ENCODE measurements around the gene MDH2.
"Not testable (repeated sequence)": the region's sequence is repeated elsewhere in the genome, so short reads cannot be mapped to it uniquely, and the experiment has no call there.

MDH2 gene

DNA sequence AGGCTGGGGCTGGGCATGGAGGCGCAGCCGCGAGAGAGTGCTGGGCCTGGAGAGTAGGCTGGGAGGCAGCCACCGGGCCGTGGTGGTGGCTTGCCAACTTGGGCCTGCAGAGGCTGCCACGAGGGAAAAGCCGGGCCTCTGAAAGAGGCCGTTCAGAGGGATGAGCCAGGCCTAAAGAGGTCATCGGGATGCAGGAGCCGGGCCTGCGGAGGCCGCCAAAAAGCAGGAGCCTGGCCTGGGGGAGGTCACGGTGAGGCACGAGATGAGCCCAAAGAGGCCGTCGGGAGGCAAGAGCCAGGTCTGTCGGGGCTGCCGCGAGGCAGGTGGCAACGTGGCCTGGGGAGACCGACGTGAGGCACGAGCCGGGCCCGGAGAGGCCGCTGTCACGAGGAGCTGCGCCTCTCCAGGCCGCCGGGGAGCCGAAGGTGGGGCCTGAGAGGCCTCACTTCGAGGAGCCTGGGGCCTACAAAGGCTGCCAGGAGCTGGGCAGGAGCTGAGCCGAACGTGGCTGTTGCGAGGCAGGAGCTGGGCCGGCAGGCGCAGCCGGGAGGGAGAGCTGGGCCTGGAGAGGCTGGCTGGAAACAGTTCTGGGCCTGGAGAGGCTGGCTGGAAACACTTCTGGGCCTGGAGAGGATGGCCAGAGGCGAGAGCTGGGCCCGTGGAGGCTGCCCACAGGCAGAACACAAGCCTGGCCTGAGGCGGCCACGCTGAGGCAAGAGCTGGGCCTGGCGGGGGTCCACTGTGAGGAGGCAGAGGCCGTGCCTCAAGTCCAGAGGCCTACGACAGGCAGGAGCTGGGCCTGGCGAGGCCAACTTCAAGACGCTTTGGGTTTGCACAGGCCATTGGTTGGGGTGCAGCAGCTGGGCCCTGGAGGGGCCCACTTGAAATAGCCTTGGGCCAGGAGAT, 24.6 kb downstream of the MDH2 start:
- no peak for DNase-seq (ENCODE audit: low spot score)

DNA sequence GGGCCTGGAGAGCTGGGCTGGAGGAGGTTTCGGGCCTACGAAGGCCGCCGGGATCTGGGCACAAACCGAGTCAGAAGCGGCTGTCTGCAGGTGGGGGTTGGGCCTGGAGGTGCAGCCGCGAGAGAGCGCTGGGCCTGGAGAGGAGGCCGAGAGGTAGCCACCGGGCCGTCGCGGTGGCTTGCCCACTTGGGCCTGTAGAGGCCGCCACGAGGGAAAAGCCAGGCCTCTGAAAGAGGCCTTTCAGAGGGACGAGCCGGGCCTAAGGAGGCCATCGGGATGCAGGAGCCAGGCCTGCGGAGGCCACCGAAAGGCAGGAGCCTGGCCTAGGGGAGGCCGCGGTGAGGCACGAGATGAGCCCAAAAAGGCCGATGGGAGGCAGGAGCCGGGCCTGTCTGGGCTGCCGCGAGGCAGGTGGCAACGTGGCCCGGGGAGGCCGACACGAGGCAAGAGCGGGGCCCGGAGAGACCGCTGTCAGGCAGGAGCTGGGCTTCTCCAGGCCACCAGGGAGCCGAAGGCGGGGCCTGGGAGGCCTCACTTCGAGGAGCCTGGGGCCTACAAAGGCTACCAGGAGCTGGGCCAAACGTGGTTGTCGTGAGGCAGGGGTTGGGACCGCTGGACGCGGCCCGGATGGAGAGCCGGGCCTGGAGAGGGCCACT, 25.6 kb downstream of the MDH2 start:
- DNase-seq (ENCODE audit: low spot score) = no peak

DNA sequence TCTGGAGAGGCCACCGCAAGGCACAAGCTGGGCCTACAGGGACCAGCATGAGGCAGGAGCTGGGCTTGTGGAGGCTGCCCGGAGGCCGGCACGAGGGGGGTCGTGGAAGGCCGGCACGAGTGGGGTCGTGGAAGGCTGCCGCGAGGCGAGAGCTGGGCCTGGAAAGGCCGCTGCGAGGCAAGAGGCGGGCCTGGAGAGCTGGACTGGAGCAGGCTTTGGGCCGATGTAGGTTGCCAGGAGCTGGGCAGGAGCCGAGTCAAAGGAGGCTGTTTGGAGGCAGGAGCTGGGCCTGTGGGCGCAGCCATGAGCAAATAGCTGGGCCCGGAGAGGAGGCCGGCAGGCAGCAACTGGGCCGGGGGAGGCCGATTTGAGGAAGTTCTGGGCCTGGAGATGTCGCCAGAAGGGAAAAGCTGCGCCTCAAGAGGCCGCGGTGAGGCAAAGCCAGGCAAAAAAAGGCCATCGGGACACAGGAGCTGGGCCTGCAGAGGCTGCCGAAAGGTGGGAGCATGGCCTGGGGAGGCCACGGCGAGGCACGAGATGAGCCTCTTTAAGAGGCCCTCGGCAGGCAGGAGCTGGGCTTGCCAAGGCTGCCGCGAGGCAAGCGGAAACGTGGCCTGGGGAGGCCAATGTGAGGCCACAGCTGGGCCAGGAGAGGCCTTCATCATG, 26.5 kb downstream of the MDH2 start:
- DNase-seq (ENCODE audit: low spot score) = no peak

DNA sequence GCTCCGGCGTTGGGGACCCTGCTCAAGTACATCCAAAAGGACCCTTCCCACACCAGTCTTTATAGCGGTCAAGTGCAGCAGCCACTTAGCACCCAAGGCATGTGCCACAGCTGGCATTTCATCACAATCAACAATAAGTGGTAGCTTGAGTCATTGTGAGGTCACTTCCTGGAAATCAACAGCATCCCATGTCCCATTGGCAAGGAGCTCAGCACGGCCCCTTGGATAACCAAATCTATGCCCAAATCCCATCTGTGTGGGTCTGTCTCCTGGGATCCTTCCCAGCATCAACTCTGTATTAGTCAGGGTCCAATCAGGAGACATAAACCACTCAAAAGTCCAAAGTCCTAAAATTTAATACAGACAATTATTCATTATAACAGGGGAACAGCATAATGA, 27.1 kb downstream of the MDH2 start:
- no peak for DNase-seq (ENCODE audit: low spot score)

DNA sequence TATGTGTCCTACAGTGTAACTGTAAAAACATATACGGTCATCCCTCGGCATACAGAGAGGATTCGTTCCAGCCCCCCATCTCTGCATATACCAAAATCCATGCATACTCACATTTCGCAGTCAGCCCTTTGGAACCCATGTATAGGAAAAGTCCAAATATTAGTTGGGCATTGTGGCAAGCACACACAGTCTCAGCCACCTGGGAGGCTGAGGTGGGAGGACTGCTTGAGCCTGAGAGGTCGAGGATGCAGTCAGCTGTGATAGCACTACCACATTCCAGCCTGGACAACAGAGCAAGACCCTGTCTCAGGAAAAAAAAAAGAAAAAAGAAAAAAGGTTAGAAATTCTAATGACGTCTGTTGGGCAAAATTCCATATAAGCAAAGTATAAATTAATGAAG, 29.1 kb downstream of the MDH2 start:
- DNase-seq (ENCODE audit: low spot score) = no peak

DNA sequence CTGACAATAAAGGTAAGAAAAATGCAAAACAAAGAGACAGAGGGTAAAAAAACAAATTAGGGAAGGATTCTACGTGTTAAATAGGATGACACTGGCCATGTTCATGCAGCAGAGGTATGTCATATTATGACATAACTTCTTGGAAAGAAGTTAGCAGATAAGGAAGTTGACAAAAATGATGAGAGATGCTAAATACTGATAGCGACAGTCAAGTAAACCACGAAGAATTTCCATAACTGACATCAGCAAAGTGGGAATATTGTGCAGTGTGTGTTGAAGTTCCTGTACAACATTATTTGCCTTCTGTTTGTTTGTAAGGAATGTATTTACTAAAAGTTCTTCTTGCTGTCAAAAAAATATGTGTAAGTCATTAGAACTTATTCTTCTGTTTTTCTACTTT, 29.5 kb downstream of the MDH2 start:
- DNase-seq (ENCODE audit: low spot score) = no peak

DNA sequence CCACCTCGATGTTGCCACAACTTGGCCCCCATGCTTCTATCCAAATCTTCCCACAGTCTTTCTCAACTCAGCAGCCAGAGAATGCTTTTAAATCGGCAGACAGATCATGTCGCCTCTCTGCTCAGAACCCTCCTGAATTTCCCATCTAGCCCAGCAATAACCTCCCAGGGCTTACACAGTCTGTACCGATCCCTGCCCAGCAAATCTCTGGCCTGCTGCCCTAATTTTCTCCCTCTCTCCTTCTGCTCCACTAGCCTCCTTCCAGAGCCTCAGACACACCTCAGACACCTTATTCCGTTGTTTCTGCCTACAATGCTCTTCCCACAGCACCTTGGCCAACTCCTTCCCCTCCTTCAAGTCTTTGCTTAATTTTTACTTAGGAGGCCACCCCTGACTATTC, 32.3 kb downstream of the MDH2 start:
- no peak for DNase-seq (ENCODE audit: low spot score)

DNA sequence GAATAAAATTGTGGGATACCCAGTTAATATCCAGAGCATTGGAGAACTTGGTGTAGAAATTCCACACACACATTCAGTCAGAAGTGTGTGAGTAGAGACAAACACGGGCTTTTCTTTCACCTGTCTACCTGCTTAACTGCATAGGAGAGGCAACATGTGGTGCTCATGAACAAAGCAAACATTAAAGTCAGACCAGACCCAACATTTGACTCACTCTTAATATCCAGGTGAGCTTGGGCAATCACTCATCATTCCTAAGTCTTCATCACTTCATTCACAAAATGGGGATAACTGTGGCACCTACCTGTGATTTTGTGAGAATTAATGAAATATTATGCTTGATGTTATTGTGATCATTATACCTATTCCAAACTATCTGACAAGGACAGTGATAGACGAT, 36.2 kb downstream of the MDH2 start:
- DNase-seq (ENCODE audit: low spot score) = not testable (repeated sequence)

DNA sequence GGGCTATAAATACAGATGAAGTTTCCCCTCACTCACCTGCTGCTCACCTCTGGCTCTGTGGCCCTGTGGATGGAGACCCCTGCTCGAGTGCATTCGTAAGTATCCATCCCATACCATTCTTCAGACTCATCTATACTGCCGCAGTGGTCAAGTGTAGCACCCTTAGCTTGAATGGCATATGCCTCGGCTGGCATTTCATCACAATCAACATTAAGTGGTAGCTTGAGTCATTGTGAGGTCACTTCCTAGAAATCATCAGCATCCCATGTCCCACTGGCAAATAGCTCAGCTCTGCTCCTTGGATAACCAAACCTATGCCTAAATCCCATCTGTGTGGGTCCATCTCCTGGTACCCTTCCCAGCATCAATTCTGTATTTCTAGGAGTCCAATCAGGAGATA, 38.2 kb downstream of the MDH2 start:
- DNase-seq (ENCODE audit: low spot score) = no peak

DNA sequence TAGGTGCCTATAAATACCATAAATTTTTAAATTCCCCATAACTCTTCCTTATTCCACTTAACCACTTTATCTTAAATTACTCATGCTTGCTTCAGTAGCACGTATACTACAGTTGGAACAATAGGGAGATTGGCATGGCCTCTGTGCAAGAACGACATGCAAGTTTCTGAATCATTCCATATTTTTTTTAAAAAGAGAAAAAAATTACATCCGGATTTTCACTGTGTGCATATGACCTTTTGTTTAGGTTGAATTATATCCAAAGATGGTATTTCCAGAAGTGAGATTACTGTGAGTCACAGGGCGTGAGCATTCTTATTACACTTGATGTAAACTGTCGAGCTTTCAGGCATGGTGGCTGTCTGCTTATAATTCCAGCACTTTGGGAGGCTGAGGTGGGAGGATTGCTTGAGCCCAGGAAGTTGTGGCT, 39.5 kb downstream of the MDH2 start:
- DNase-seq (ENCODE audit: low spot score) = not testable (repeated sequence)

DNA sequence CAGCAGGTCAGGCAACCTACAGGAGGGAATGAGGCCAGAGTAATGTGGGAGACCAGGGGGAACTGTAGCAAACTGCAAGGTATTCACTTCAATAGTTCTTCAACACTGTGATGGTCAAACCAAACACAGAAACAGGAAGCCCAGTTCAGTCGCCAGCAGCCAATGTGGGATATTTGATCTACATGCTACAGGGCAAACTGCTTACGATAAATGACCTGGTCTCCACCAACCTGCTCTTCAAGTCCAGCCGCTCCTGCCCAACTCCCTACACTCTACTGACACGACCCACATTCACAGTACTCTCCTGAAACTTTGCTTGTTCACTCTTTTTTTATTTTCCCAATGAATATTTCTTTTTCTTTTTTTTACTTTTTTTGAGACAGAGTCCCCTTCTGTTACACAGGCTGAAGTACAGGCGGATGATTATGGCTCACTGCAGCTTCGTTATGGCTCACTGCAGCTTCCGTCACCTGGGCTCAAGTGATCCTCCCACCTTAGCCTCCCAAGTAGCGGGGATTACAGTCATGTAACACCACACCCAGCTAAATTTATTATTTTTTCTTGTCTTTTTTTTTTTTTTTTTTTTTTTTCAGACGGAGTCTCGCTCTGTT, 42.1 kb downstream of the MDH2 start:
- DNase-seq (ENCODE audit: low spot score) = no peak

DNA sequence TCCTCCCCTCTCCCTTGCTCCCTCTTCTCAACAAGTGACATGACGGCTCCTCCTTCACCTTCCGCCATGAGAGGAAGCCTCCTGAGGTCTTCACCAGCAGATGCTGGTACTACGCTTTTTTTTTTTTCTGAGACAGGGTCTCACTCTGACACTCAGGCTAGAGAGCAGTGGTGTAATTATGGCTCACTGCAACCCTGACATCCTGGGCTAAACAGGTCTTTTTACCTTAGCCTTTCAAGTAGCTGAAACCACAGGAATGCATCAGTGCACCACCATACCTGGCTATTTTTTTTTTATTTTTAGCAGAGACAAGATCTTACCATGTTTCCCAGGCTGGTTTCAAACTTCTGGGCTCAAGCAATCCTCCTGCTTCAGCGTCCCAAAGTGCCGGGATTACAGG, 43.6 kb downstream of the MDH2 start:
- no peak for DNase-seq (ENCODE audit: low spot score)

DNA sequence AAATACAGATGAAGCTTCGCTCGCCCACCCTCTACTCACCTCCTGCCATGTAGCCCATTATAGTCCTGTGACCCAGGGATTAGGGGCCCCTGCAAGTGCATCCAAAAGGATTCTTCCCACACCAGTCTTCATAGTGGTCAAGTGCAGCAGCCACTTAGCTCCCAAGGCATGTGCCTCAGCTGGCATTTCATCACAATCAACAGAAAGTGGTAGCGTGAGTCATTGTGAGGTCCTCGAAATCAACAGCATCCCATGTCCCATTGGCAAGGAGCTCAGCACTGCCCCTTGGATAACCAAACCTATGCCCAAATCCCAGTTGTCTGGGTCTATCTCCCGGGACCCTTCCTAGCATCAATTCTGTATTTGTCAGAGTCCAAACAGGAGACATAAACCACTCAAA, 45.6 kb downstream of the MDH2 start:
- DNase-seq (ENCODE audit: low spot score) = not testable (repeated sequence)

DNA sequence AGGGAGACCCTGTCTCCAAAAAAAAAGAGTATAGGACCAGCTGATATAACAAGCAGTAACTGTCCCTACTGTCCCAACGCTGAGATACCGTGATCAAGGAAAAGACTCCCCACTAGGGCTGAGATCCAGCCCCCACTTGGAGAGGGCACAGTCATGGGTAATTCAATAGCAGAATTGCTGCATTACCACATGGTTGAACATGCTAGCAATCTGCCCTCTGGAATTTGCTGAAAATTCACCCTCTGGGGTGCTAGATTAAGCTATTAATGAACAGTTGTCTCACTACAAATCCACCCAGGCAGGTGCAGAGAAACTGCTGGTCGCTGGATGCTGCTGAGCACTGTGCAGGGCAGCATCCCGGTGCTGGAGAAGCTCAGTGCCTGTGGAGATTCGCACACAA, 46.4 kb downstream of the MDH2 start:
- not testable (repeated sequence) for DNase-seq (ENCODE audit: low spot score)

DNA sequence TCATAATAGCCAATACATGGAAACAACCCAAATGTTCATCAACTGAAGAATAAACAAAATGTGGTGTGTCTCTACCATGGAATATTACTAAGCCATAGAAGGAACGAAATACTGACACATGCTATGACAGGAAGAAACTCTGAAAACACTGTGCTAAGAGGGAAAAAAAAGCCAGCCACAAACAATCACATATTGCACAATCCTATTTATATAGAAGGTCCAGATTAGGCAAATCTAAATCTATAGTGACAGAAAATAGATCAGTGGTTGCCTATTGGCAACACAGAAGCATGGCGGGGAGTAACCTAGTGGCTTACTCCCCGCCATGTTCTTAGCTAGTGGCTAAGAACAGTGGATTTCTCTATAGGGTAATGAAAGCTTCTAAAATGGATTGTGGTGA, 48.0 kb downstream of the MDH2 start:
- no peak for DNase-seq (ENCODE audit: low spot score)

DNA sequence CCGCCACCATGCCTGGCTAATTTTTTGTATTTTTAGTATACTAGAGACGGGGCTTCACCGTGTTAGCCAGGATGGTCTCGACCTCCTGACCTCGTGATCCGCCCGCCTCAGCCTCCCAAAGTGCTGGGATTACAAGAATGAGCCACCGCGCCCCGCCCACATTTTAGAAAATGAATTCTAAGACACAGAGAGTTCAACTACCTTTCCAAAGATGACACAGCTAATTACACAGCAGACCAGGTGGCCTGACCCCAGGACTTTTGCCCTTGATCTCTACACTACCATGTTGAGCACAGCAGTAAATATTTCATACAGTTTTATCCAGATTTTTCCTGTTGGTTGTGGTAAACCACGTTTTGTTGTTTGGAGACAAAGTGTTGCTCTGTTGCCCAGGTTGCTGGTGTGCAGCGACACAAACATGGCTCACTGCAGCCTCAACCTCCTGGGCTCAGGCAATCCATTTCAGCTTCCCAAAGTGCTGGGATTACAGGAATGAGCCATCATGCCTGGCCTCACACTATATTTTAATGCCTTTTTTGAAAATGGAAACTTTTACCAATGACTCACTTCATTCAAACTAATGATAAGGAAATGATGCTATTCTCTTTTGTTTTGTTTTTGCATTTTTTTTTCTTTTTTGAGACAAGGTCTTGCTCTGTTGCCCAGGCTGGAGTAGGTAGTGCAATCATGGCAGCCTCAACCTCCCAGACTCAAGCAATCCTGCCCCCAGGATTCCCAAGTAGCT, 54.0 kb downstream of the MDH2 start:
- not testable (repeated sequence) for DNase-seq (ENCODE audit: low spot score)

DNA sequence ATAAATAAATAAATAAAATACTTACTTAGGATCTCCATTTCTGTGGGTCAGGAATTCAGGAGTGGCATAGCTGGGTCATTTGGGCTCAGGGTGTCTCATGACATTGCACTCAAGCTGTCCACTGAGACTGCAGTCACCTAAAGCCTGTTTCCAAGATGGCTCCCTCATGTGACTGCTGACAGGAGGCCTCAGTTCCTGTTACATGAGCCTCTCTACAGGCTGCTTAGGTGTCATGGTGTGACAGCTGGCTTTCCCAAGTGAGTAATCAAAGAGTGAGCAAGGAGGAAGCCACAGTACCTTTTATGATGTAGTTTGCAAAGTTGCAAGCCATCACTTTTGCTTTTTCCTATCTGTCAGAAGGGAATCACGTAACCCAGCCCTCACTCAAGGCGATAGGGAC, 55.9 kb downstream of the MDH2 start:
- not testable (repeated sequence) for DNase-seq (ENCODE audit: low spot score)

DNA sequence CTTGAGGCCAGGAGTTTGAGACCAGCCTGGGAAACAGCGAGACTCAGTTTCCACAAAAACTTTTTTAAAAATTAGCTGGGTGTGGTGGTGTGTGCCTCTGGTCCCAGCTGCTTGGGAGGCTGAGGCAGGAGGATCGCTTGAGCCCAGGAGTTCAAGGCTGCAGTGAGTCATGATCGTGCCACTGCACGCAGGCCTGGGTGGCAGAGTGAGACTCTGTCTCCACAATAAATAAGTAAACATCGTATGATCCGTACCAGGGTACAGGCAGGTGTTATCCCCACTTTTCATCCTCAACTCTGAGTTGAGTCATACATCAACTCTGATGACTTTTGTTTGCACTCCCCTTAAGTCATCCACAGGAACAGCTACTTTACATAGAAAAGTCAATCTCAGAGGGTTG, 58.2 kb downstream of the MDH2 start:
- not testable (repeated sequence) for DNase-seq (ENCODE audit: low spot score)

DNA sequence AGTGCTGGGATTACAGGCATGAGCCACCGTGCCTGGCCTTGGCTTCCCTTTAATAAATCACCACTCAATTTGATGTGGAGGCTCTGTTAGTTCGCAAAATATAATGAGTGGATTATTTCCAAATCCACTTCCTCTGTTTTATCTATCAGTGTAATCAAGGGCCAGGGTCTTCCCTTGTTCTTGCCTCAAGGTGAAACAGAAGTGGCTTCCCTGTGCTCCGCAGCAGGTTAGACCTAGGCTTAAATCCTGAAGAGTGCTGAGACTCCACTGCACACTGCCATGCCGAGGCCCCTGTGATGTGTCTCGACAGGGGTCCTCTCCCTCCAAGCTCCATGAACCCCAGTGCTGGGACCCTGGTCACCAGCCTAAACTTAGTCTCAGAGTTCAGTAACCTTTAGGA, 59.0 kb downstream of the MDH2 start:
- DNase-seq (ENCODE audit: low spot score) = no peak

DNA sequence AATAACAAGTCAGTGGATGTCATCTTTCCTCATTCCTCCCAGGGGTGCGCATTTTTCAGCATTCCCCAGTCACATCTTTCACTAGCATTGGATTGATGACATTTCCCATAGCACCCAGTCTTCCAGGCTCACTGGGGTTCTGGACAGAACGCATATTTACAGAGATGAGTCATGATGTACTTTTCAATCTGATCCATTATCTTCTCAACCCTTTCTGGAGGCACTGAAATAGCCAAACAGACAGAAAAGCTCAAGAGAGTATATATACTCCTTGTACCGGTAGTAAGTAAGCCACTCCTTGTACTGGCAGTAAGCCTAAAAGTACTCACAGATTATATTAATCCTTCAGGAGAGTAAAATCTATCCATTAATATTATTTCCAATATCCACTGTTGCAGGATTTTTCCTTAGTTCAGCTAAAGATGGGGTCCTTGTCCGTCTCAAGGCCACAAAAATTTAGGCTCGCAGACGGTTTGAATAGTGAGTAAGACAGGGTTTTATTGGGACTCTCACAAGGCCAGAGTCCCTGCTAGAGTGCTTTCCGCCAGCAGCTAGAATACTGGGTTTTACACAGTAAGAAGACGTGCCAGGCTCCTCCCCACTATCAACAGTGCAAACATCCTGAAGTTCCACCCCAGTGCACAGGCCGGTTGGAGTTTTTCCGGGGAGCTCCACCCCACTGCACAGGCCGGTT, 60.8 kb downstream of the MDH2 start:
- peak; percentile 22 for DNase-seq (ENCODE audit: low spot score)

DNA sequence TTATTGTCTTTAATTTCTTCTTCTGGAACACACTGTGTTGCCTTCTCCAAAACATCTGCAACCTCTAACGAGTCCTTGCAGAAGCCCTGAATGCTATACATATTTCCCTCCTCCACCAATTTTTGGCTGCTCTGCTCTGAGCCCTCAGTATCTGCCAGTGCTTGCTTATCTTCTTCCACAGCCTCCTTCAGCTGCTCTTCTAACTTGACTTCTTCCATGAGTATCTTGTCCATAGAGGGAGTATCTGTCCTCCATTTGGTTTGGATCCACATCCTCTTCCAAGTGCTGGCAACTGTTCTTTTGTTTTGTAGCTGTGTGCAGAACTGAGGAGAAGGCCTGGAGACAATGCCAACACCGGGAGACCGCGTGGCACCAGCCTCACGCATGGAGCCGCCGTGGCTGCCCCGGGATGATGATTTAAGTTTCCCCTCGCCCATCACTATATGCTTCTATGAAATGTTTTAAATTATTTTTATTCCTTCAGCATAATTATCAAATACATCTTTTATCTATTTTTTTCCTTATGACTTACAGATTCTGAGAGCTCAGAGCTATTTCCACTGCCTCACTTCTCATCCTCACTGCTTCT, 65.2 kb downstream of the MDH2 start:
- not testable (repeated sequence) for DNase-seq (ENCODE audit: low spot score)

All from D341Med (cell line).